GM18499 (cell line): ENCODE measurements around the gene MAST4.

Experiments used
- ATAC-seq: cut with Tn5 transposase; IDR thresholded peaks from one replicate; pipeline ENCODE4 v1.9.1; 2021; ENCODE audit warnings: moderate number of reproducible peaks; ENCODE audit not compliant: insufficient read depth, unreplicated experiment

MAST4 gene

DNA sequence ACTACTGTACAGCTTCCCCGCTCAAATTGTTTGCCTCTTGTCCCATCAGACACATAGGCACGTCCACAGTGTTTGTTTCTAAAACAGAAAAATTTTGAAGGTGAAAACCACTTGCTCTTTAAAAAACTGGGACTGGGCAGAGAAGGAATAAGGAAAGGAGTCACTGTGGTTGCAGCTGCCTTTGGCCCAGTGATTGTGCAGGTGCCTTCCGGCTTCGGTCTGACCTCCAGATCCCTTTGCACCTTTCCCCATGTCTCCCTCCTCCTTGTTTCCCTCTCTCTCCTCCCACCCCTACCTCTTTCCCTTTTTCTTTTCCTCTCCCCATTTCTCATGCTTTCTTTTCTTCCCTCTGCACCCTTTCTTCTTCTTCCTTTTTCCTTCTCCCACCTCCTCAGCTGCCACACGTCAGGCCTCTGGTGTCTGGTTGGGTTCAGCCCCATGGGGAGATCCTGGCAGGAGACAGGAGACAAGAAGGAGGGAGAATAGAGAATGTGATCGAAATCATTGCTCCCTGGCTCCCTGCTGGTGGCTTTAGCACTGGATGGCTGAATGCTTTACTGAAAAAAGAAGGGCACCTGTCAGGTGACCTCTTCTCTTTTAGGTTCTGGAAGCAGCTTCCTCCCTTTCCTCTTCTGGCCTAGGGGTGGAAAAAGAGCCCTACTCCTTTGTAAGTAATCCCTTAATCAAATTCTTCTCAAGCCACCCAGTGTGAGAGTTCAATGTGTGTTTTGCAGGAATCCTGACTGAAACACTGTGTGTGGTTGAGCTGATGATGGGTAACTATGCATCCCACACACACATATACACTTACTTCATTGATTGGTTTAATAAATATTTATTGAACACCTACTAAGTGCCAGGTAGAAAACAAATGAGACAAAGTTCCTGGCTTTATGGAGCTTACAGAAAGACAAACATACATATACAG is 267.3 kb downstream of the MAST4 start:
- no peak for ATAC-seq

GRCh38 chr5:66864240-66864884 is 268.2 kb downstream of the MAST4 start:
- ATAC-seq: no peak

DNA sequence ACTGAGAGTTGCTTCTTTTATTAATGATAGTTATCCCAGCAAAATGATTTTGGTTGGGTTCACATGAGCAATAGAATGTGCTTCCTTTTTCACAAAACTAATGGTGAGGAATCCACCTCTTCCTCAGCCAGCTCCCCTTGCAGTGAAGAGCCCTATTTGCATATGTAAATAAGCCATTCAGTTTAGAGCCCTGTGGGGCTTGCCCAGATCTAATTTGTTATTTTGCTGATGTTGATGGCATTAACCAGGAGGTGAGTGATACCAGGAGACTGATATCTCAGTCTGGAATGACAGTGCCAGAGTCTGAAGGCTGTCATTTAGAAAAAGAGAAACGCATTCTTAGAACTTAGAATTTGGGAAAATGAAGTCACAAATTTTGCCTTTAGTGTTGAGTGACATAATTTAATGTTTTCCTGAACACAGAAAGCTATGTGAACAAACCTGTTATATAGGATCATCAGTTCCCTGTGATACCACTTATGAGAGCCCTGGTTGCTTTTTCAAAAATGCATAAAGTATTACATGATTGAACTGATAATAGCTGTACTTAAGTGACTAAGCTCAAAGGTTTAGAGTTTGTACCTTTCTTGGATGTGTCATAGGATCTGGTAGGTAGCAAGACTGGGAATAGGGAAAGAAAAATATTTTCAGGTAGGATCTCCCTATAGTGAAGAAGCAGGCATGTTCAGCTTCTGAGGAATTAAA is 271.6 kb downstream of the MAST4 start:
- no peak for ATAC-seq

DNA sequence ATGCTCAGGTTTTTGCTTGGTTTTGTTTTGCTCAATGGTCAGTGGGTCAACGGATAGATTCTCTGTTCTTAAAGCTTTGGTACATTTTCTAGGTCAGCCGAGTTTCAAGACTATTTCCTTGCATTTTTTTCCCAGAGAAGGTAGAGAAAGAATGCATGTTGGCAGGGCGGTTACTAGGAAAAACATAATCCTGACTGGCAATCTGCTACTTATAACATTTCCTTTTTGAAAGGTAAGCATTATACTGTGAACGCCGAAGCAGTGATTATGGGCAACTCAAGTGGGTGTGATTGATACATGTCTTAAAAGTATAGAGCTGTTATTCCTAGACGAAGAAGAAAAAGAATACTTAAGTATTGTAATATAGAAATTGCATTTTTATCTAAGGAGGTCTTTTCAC is 273.2 kb downstream of the MAST4 start:
- ATAC-seq: no peak

DNA sequence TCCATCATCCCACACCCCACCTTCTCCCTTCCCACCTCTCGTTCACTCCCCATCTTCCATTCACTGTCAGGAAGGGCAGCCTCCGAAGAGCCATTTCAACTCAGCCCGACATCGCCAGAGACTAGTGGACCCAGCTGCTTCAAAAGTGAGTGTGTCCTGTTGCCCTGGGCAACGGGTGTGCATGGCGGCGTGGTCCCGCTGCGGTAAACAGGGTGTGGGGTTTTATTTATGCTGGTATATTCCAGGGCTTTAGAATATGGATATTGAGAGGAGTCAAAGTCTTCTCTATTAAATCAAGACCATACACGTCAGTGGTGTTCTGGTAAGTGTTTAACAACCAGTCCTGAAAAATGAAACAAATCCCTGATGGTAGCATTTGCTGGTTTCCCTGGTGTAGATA is 274.5 kb downstream of the MAST4 start:
- no peak for ATAC-seq

- no peak for ATAC-seq
These were observed 275.5 kb downstream of the MAST4 start for GRCh38 chr5:66871651-66872050.

DNA sequence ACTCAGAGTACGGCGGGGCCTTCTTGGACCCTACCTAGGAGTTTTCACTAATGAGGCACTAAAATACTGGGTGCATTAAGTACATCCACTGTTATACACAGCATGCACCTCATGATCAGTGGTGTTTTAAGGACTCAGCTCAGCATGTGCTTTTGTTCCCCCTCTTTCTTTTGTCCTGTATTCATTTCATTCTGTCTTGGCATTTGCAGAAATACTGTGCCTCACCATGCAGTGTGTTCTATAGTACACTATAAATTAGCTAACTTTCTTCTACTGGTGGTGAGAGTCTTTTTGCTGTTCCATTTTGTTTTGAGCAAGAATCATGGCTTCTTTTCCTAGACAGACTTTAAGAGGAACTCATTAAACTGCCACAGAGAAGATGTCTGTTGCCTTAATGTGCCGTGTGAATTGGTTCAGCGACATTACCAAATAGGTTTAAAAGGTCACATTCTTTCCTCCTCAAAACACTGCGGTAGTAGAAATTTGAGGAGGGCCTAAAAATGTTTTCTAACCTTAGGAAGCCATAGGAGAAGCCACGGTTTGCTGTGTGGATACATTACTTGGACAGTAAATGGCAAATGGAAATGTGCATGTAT is 276.6 kb downstream of the MAST4 start:
- ATAC-seq: no peak

DNA sequence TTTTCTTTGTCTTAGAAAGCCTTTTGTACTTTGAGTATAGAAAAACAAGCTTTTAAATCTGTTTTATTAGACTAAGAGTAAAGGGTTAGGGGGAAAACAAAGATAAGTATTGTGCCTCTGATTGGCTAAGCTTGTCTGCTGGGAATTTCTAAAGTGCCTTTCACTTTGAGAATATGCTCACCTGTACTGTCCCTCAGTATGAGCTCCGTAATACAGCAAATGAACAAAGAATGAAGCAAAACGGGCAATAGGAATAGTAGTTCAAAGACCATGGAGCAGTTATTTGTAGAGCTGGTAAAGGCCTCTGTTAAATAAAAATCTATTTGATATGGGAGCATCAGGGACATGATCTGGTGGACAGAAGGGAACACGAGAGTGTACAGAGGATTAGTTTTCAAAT is 277.8 kb downstream of the MAST4 start:
- no peak for ATAC-seq

DNA sequence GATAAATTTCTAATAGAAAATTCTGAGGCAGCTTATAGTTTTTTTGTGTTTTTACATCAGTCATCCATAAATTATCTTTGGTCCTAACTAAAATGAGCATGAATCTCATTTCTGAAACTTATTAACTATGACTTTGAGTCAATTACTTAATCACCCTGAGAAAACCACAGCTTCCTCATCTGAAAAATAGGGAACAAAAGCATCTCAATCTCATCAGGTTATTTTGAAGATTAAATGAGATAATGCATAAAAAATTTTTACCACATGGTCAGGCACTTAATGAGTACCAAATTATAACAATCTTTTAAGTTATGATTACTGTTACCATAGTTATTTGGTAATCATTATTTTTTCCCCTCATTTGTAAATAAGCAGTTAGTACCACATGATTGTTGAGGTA is 279.1 kb downstream of the MAST4 start:
- ATAC-seq: no peak

DNA sequence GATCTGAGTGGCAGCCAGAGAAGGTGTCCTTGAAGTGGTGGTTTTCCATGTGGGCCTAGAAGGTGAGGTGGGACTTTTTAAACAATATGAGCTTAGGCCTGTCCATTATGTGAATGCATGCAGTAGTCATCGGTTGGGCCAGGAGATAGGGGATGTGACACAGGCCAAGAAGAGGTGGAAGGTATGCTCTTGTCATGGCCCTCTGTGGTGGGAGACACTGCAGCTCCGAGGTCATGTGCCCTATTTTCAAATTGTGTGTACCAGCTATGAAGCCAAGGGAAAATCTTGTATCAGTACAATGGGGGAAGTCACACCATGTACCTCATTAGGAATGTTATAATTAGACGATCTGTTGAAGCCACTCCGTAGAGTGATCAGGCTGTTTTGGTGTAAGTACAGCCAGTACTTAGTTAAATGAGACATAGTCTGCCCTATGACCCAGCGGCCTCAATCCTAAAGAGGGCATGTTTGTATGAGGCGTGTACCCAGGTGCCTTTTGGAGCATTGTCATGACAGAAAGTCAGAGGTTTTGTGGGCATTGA is 280.1 kb downstream of the MAST4 start:
- no peak for ATAC-seq

GRCh38 chr5:66877843-66878242 is 281.6 kb downstream of the MAST4 start:
- no peak for ATAC-seq

DNA sequence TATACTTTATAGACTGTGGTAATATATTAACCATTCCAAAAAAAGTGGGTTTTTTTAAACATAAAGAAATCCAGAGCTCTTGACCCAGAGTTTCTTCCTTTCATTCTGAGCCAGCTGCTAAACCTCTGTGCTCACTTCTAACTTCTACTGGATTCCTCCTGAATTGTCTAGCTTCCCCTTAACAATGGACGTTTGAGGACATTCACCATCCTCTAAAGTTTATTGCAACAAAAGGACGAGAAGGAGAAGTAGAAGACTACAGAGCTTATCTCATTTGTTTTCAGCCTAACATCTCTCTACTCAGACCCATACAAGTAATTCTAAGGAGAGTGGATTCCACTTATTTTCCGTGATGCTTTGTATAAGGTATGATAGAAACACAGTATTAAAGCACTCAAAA is 284.2 kb downstream of the MAST4 start:
- ATAC-seq: no peak

- no peak for ATAC-seq
These were observed 285.4 kb downstream of the MAST4 start for GRCh38 chr5:66881480-66882161.

DNA sequence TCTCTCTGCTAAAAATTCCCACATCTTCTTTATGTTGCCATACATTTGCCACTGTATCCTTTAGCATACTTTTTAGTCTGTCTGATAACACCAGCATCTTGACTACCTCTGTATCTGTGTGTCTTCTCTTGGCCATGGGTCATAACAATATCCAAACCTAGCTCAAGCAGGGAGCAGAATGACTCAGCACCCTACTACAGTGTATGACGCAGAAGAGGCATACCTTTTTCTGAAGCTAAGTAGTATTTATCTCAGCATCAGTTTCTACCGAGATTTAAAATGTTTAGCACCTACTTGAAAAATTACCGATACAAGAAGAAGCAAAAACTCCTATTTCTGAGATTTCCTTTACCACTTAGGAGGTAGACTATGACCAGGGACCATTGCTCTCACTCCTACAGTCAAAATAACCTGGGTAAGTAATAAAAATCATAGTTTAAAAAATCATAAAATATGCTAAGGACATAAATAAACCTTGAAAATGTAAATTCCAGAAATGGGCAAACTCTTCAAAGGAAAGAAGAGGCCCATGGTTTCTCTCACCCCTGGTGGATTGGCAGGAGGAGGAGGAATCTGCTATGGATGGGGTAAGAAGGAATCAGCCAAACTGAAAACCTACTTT is 286.5 kb downstream of the MAST4 start:
- peak; percentile 72 for ATAC-seq

- ATAC-seq: no peak
These were observed 288.5 kb downstream of the MAST4 start for GRCh38 chr5:66884564-66885243.

DNA sequence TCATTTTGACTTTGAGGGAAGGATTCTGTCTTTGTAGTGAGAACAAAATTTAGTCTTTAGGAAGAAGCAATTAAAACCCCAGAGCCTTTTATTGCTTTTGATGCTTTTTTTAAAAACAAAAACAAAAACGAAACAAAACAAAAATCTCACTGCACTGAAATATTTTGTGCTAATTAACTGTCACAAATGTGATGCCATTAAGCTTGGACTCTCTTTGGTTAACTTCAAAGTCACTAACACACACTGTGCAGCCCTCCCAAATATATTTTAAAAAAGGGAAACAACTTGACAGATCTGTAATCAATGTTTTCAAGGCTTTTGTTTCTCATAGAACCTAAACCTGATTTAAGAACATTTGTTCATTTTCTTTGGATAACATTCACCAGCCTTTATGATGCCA is 290.7 kb downstream of the MAST4 start:
- ATAC-seq: no peak

DNA sequence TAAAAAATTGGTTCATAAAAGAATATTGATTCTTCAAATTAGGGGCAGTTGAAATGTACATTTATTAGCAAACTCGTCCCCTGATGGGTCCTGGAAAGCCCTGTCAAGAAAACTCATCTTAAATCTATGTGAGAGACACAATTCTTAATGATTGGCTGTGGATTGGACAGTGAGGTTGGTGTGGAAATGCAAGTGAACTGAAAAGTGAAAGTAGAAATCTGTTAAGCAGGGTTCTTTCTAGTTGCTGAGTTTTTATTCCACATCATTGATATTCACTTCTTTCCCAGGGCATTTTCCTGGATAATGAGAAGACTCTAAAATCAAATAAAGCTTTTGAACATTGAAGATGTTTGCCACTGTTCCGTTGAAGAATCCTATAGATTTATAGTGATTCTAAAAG is 292.4 kb downstream of the MAST4 start:
- no peak for ATAC-seq

GRCh38 chr5:66889056-66889455 is 292.9 kb downstream of the MAST4 start:
- no peak for ATAC-seq

GRCh38 chr5:66889524-66889923 is 293.3 kb downstream of the MAST4 start:
- ATAC-seq: no peak
